HT1080 (cell line): ENCODE measurements around the gene SH2D1B. TPM values are rescaled to one million over a fixed set of nuclear protein-coding genes. Genes with fewer than 3 reads are reported as not detected.

Source experiments
- DNase-seq: peaks from one replicate; pipeline ENCODE4 v3.0.0-alpha.2; 2015; ENCODE audit warnings: low read depth
- total RNA-seq: library from RNA; depleted of rRNA; stranded (reverse); fragments of >200 nt; shearing (Covaris generic); gene quantifications from 2 replicates; pipeline ENCODE4 v1.2.3, GENCODE V29; 2014

The SH2D1B gene
- total RNA-seq, 1 experiment from 2014 or later: 0.40 TPM

DNA sequence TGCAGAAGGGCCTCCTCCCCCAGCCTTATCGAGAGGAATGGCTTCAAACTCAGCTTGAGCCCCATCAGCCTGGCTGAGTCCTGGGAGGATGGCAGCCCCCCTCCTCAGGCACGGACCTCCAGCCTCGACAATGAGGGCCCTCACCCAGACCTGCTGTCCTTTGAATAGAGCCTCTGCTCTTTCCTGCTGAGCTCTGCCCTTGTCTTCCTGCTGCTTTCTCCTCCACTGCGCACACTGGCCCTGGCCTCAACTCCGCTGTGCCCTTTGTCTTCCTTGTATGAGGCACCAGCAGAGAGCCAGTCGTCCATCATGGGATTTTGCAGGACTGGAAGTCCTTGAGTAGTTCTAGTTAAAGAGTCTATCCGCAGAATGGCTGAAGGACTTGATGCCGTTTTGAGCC, 28.4 kb downstream of the SH2D1B start:
- no peak for DNase-seq

DNA sequence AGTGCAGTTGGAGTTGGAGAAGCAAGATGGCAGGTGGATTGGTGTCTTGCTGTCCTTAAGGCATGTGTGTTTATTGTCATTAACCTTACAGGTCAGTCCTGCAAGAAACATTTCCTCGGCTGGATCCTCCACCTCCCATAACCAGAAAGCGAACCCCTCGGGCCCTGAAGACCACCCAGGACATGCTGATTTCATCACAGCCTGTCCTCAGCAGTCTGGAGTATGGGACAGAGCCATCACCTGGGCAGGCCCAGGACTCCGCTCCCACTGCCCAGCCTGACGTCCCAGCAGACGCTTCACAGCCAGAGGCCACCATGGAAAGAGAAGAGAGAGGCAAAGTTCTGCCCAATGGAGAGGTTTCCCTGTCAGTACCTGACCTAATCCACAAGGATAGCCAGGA, 28.8 kb downstream of the SH2D1B start:
- DNase-seq: no peak

DNA sequence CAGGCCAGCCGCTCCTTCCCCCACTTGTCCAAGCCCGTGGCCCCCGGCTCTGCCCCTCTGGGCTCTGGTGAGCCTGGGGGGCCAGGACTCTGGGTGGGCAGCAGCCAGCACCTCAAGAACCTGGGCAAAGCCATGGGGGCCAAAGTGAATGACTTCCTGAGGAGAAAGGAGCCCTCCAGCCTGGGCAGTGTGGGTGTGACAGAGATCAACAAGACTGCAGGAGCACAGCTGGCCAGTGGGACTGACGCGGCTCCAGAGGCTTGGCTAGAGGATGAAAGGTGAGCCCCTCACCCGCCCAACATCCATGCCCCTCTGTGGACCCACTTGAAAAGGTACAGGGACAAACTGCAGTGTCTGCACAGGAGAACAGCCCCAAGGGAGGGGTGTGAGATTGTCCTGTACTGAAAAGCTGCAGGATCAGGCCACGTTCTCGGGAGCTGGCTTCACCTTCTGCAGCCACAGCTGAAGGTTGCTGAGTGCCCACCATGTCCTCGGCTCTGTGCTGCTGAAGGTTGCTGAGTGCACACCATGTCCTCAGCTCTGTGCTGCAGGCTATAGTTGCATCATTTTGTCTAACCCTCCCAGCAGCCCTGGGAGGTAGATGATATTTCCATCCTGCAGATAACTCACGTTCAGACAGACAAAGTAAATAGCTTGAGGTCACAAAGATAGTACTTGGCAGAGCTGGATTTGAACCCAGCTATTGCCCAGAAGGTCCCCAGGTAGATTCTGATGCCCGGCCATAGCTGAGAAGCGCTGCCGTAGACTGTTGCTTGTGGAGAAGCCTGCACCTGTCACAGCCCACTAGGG, 29.8 kb downstream of the SH2D1B start:
- no peak for DNase-seq

DNA sequence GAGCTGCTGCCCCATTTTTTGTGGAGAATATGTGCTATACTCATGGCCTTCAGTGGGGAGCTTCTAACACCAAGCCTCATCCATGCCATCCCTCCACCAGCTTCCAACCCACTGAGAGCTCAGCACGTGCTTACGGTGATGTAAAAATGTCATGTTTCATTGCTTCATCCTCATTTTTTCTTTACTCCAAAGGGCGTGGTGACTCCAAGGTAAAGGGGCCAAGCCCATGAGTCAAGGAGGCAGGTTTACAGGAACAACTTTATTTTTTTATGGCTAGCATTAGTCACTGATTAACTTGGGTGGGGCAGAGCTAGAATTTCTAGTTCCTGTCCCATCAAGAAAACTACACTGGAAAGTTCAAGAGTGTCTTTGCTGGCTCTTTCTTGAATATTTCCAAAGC, 30.6 kb downstream of the SH2D1B start, which contains the start of gene C1orf226:
Gene C1orf226 (plus strand): TSS at position 346 of the 400 bp plus-strand sequence. CDS start 174 bp downstream, outside the sequence.
- DNase-seq: peak; percentile 44

DNA sequence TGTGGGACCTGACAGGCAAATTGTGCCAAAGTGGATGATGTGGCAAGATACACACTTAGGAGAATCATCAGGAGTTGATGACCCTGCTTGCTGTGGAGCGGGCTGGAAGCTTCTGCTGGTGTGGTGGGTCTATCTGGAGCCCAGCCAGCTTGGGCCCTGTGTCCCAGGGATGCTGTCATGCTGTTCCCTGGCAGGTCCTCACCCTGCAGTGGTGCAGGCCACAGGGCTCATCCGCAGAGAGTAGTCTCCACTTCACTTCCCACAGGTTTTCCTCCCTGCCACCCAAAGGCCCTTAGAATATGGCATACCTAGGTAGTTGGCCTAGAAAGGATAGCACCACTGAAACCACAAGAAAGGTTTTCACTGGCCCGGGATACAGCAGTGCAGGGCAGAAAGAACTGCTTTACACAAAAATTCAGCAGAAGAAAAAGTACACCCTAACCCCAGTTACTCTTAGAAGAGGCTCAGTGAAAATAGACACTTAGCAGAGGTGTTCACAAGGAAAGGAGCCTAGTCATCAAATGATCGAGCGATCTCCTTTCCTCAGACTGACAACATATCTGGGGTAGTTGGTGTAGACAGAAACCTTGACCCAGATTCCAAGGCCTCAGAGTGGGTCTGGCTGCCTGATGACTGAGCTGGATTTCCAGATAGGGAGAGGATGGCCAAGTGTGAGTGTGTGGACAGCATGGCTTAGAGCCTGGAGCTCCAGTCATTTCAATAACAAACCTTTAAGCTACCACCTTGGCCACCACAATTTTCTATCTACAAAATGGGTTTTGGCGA, 31.7 kb downstream of the SH2D1B start:
- no peak for DNase-seq

DNA sequence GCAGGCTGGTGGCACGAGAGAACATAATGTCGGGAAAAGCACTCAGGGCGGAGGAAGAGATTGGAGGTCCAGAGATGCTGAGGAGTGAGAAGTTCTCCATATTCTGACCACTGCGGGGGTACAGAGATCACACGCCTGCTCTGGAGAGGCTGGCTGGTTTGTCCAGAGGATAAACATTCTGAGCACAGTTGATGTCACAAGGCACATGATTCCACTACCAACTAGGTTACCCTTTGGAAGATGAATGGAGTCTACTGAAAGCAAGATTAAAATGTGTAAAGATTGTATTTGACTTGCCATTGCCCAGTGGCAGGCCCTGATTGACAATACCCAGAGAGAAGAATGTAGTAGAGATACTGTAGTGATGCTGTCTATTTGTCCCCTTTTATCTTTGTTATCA, 35.2 kb downstream of the SH2D1B start, which contains the start of gene SPATA46:
Gene SPATA46 (minus strand): TSS at position 164 of the 400 bp plus-strand sequence. CDS start 64 bp downstream, at position 100.
- no peak for DNase-seq

DNA sequence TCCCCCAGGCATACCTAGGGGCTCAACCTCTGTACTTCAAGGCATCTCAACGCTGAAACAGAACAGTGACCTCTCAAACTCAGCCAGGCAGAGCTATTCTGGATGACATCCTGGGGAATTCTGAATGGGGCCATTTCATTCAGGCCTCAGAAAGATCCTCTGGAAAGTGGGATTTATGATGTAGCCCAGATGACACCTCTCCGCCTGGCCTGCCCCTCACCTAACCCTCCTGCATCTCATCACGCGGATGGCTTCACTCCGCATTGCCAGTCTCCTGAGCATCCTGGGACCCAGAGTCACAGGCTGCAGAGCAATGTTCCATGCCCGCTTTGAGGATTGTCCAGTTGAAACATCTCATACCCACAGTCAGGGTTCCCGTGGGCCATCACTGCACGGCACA, 36.5 kb downstream of the SH2D1B start:
- no peak for DNase-seq

DNA sequence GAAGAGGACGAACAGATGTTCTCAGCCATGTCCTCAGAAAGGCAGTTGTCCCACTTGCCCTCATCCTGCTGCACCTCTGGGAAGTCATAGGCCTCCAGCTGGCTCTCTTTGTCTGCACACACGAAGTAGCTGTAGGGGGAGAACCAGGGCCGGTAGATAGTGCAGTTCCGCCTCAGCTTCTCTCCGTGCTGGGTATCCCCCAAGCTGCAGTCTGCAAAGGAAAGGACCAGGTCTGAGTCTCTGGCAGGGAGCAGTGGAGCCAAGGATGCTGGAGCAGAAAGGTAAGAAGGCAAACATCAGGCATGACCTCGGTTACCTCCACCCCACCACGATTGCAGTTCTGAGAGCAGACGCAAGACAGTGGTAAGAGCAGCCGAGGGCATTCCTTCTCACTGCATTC, 37.5 kb downstream of the SH2D1B start:
- DNase-seq: no peak

DNA sequence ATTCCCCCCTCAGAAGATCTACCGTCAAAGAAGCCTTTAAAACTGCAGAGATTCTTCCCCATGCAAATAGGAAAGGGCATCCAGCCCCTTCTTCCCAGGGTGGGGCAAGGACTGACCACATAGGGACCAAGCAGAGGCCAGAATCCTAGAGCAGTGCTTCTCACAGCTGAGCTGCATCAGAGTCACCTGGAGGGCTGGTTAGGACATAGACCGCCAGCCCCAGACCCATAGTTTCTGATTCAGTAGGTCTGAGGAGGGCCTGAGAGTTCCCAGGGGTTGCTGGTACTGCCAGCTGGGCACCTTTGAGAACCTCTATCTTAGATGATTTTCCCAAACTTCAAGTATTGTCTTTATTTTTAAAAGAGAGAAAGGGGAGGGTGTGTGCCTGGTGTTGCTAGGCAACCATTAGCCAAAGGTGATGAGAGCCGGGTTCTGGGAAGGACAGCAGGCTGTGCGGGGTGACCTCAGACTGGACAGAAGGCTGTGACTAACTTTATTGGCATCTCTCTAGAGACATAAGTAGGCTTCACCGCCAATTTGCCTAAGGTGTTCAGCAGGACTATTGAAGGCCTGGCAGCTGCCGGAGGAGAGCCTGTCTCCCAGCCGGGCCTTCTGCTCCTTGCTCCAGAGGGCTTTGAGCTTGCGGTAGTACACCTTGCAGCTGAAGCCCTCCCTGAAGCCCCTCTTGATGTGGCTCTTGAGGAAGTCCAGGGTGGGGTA, 38.2 kb downstream of the SH2D1B start:
- DNase-seq: peak; percentile 73

DNA sequence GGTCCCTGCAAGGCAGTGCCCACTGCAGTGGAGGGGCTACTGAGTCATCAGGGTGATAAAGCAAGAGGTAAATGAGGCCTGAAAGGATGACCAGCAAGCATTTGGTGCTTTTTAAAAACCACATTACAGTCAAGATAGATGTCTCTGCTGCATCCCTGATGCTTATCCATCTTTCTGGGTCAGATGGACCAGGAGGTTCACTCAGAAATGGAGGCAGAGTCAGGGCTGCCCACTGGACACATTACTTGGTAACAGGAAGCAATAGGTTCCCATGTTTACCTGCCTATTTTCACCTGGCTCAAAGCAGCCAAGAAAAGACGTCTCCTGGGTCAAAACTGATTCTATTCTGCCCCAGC, 38.9 kb downstream of the SH2D1B start:
- no peak for DNase-seq

DNA sequence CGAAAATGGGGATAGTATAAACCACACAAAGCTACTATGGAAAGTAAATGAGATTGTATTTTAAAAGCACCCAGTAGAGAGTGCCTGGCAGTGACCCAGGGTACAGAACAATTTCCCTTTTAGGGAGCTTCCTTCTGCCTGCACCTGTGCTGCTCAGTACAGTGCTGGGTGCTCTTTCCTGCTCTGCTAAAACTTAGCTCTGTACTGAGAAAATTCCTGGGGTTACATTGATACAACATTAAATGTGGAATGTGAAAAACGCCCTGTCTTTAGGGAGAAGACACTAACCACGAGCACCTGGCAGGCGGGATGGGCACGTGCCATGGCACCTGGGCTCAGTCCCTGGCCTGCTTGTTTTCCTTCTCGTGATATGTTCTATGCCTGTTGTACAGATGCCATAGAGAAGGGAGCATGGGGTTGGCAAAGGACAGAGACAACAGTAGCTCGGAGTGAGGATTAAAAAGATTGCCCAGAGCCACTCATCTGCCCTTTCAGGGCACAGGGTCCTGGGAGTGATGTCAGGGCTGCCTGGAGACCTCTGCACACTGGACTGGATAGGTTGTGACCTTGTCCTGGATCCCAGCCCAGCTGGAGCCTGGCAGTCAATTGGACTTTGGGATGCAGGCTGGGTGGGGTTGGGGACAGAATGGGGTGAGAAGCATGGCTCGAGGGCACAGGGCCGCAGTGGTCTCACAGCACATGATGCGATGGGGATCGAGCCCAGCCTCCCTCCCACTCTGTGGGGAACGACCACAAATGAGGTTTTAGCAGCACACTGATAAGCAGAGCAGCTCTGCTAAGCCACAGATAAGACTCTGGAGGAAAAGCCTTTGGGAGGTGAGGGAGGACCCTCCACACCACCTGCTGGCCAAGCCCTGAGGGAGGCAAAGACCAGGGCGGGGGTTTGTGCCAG, 39.5 kb downstream of the SH2D1B start:
- no peak for DNase-seq

DNA sequence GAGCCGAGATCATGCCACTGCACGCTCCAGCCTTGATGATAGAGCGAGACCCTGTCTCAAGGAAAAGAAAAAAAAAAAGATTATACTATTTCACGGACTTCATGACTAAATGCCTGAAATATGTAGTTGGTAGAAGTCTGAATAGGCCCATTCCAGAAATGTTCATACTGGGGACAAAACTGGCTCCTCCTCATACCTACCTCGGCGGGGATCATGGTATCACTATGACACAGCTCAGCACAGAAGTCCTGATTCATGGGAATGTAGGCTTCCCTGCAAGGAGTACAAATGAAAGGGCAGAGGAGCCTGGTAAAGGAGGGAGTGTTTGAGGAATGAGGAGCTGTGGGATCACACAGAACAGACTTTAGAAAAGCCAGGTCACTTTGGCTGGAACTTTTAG, 40.3 kb downstream of the SH2D1B start:
- DNase-seq: peak; percentile 18

DNA sequence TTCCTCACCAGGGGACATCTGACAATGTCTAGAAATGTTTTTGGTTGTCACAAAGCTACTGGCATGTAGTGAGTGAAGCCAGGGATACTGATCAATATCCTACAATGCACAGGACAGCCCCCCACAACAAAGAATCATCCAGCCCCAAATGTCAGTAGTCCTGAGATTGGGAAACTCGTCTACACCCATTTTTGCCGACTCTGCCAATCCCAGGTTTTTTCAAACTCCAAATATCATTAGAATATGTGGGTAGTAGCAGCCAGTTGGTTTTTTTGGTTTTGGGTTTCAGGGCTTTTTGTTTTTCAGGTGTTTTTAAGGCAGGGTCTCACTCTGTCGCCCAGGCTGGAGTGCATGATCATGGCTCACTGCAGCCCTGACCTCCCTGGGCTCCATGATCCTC, 41.2 kb downstream of the SH2D1B start:
- DNase-seq: no peak

DNA sequence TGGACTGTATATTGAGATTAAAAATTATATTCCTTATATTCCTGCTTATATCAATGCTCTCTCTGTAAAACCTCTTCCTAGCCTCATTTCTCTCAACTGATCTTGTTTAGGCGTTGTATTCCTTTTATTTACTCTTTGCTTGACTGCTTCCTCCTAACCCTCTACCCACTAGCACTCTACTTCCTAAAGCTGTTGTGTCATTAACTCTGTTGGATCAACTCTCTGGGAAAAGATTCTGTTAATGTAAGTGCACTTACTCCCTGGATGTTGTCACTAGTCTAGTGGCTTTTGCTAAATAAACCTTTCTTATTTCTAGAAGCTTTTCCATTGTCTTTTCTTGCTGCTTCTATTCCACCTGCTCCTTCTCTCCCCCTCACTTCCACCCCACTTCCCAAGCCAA, 41.8 kb downstream of the SH2D1B start:
- no peak for DNase-seq

DNA sequence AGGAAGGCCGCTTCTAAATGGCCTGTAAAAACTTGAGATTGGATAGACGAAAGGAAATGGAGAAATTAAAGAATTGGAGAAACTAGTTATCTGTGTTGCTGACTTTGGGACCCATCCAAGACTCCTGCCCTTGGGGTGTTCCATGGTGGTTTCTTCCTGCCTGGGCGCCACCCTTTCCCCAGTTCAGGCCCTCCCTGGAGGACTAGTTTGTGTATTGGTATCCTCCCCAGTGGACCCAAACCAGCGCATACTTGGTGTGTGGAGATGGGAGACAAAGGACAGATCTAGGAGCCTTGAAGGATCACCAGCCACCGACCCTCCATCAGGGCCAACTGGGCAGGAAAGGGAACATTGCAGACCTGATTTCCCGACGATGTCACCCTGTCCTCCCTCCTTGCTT, 42.4 kb downstream of the SH2D1B start:
- DNase-seq: no peak

DNA sequence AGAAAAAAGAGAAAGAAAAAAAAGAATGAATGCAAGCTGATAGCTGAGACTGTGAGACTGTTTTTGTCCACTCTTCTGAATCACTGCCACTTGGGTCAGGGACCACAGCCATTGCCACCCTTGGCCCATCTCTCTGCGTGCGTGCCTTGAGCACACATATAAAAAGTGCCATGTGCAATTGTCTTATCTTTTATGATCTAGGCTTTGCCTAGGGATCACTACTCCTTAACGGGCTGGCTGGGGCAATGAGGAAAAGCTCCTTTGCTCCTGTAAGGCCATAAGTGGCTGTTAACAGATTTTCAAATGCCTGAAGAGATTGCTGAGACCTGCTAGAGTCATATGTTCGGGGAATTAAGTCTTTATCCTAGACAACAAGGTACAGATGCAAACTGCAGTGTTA, 43.5 kb downstream of the SH2D1B start:
- no peak for DNase-seq

DNA sequence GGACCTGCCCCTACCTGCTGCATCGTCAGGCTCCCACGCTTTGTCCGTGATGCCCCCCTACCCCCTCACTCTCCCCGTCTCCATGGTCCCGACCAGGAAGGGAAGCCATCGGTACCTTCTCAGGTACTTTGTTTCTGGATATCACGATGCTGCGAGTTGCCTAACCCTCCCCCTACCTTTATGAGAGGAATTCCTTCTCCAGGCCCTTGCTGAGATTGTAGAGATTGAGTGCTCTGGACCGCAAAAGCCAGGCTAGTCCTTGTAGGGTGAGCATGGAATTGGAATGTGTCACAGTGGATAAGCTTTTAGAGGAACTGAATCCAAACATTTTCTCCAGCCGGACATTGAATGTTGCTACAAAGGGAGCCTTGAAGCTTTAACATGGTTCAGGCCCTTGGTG, 44.2 kb downstream of the SH2D1B start:
- no peak for DNase-seq

DNA sequence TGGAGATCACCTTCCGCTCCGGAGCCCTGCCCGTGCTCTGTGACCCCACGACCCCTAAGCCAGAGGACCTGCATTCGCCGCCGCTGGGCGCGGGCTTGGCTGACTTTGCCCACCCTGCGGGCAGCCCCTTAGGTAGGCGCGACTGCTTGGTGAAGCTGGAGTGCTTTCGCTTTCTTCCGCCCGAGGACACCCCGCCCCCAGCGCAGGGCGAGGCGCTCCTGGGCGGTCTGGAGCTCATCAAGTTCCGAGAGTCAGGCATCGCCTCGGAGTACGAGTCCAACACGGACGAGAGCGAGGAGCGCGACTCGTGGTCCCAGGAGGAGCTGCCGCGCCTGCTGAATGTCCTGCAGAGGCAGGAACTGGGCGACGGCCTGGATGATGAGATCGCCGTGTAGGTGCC, 44.9 kb downstream of the SH2D1B start:
- no peak for DNase-seq

DNA sequence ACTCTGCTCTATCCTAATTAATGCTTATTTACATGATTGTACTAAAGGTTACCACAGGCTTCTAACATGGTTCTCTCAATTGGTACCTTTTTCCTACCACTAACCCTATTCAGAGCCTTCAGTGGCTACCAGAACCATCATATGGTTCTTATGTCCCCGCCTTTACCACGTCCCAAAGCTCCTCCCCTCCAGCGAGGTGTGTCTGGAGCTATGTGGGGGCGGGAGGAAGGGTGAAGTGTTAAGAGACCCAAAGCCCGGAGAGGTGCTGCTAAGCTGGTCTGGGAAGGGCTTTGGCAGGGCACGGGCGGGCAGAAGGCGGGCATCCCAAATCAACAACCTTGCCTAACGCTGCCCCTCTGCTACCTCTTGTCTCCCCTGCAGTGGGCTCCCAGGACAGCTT, 45.3 kb downstream of the SH2D1B start:
- DNase-seq: no peak

DNA sequence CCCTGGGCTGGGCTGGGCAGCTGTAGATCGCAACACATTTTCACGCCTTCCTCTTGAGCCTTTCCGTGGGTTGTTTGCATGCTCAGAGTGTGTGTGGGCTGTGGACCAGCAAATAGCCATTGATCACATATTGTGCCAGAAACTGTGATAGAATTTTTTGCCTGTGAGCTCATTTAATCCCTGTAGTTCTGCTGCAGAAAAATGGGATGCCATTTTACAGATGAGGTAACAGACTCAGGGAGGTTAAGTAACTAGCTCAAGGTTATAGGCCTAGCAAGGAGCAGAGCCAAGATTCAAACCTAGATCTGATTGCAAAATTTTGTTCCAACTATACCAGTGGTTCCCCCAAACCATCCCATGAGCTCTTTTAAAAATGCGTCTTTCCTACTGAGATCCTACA, 45.8 kb downstream of the SH2D1B start:
- DNase-seq: no peak
